ENCODE data around the gene STARD13. TPM values are rescaled to one million over a fixed set of nuclear protein-coding genes. Genes with fewer than 3 reads are reported as not detected.

Gene STARD13
- total RNA-seq, 4 donors from 2014 or later = 31.1 to 63.4 (median 38.9) TPM

GRCh38 chr13:33290421-33290965 is 4.9 kb upstream of the STARD13 start:
- DNase-seq (ENCODE audit: low spot score) (no peak), ATAC-seq (ENCODE audit: low FRiP score) (no peak)
- TF ChIP-seq CTCF (IDR thresholded peaks at IDR 0.05) = no peak

DNA sequence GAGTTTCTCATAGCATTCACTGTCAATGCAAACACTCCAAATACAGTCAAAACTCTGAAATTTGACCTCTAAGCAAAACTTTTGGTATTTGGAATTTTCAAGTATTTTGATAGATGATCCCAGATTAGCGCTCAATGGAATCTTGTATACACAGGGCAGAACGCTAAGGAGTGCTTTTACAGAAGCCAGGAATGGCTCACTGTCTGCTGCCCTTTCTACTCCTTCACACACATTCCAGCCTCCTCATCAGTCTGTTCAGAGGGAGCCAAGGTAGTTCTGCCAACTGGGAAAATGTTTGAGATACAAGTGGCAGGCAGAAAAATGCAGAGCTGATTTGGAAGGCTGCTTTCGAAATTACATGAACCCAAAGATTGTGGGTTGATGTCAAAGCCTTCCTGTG is 4.4 kb upstream of the STARD13 start:
- peak; percentile 61 for ATAC-seq (ENCODE audit: low FRiP score)
- DNase-seq (ENCODE audit: low spot score) = no peak
- no peak for TF ChIP-seq CTCF (IDR thresholded peaks at IDR 0.05)

- DNase-seq (ENCODE audit: low spot score) (no peak), ATAC-seq (ENCODE audit: low FRiP score) (no peak)
- TF ChIP-seq CTCF (IDR thresholded peaks at IDR 0.05) = no peak
Observed at GRCh38 chr13:33287142-33287882, 1.8 kb upstream of the STARD13 start.

- no peak for TF ChIP-seq CTCF (IDR thresholded peaks at IDR 0.05)
- ATAC-seq (ENCODE audit: low FRiP score) (no peak), DNase-seq (ENCODE audit: low spot score) (no peak)
Observed at GRCh38 chr13:33286128-33286527, 573 bp upstream of the STARD13 start.

- TF ChIP-seq CTCF (IDR thresholded peaks at IDR 0.05) = no peak
- DNase-seq (ENCODE audit: low spot score) = no peak
- ATAC-seq (ENCODE audit: low FRiP score) = peak; percentile 65
Observed at GRCh38 chr13:33284916-33285315, 639 bp downstream of the STARD13 start.

GRCh38 chr13:33284031-33284430 is 1.5 kb downstream of the STARD13 start:
- no peak for ATAC-seq (ENCODE audit: low FRiP score)
- no peak for DNase-seq (ENCODE audit: low spot score)
- no peak for TF ChIP-seq CTCF (IDR thresholded peaks at IDR 0.05)

All from omental fat pad (tissue), 4 donors.